ENCODE data around the gene MRPS15.
A peak's percentile ranks its signal among the peaks of the same experiment; 100 is the strongest.

The MRPS15 gene

GRCh38 chr1:36467700-36468455, 3.7 kb upstream of the MRPS15 start:
- TF ChIP-seq CTCF (IDR thresholded peaks at IDR 0.05; ENCODE audit: low read depth, low read length) = no peak
- DNase-seq (ENCODE audit: low read depth in 2 of 2) = no peak
- H3K4me3 ChIP-seq (replicated peaks in 1 of 2; ENCODE audit: low read depth in 2 of 2, low read length in 2 of 2) = no peak overlapping the region

GRCh38 chr1:36467027-36467410, 2.8 kb upstream of the MRPS15 start:
- TF ChIP-seq CTCF (IDR thresholded peaks at IDR 0.05; ENCODE audit: low read depth, low read length) = no peak
- H3K4me3 ChIP-seq (replicated peaks in 1 of 2; ENCODE audit: low read depth in 2 of 2, low read length in 2 of 2) = no peak overlapping the region
- DNase-seq (ENCODE audit: low read depth in 2 of 2) = no peak

GRCh38 chr1:36466370-36467026, 2.3 kb upstream of the MRPS15 start:
- no peak for DNase-seq (ENCODE audit: low read depth in 2 of 2)
- no peak overlapping the region for H3K4me3 ChIP-seq (replicated peaks in 1 of 2; ENCODE audit: low read depth in 2 of 2, low read length in 2 of 2)
- no peak for TF ChIP-seq CTCF (IDR thresholded peaks at IDR 0.05; ENCODE audit: low read depth, low read length)

GRCh38 chr1:36465731-36466369, 1.7 kb upstream of the MRPS15 start:
- H3K4me3 ChIP-seq (replicated peaks in 1 of 2; ENCODE audit: low read depth in 2 of 2, low read length in 2 of 2) = no peak overlapping the region
- TF ChIP-seq CTCF (IDR thresholded peaks at IDR 0.05; ENCODE audit: low read depth, low read length) = no peak
- peak; percentile 28 to 57 for DNase-seq (ENCODE audit: low read depth in 2 of 2)

GRCh38 chr1:36464605-36465393, 615 bp upstream of the MRPS15 start:
- no peak for TF ChIP-seq CTCF (IDR thresholded peaks at IDR 0.05; ENCODE audit: low read depth, low read length)
- DNase-seq (ENCODE audit: low read depth in 2 of 2) = peak in 1 of 2 donors; percentile 40

GRCh38 chr1:36463463-36463802, 751 bp downstream of the MRPS15 start:
- DNase-seq (ENCODE audit: low read depth in 2 of 2) = no peak
- no peak for TF ChIP-seq CTCF (IDR thresholded peaks at IDR 0.05; ENCODE audit: low read depth, low read length)
- peak overlapping the region; percentile 88 to 93 for H3K4me3 ChIP-seq (replicated peaks in 1 of 2; ENCODE audit: low read depth in 2 of 2, low read length in 2 of 2)

More at GRCh38 chr1:36464605-36465393, 615 bp upstream of the MRPS15 start:
- peak overlapping the region; percentile 88 to 93 for H3K4me3 ChIP-seq (replicated peaks in 1 of 2; ENCODE audit: low read depth in 2 of 2, low read length in 2 of 2)
